Activated T-helper 1 cell treated with anti-CD3 and anti-CD28 coated beads, Interleukin-12 subunit alpha, Interleukin-12 subunit beta, Interleukin-2, Interleukin-4 antibody, amounts not matched to agents 30 ng/mL and 10 ng/mL and 1 ng/mL, durations not matched to agents 14 hours and 24 hours and 36 hours (primary cell): ENCODE data around the gene ITGB1. TPM values are rescaled to one million over a fixed set of nuclear protein-coding genes. Genes with fewer than 3 reads are reported as not detected.

ENCODE experiments used
- DNase-seq: peaks from one replicate; pipeline ENCODE4 v3.0.0; 2021; ENCODE audit warnings: low spot score
- H3K27ac Mint-ChIP-seq: one replicate; pipeline ENCODE4 v1.8.0; 2021; ENCODE audit warnings: mild to moderate bottlenecking, mixed read lengths
- H3K27me3 Mint-ChIP-seq: one replicate; pipeline ENCODE4 v1.8.0; 2022; ENCODE audit warnings: mild to moderate bottlenecking, moderate library complexity, mixed read lengths; ENCODE audit not compliant: insufficient read depth
- H3K36me3 Mint-ChIP-seq: one replicate; pipeline ENCODE4 v1.8.0; 2021; ENCODE audit warnings: low read depth, mixed read lengths
- H3K4me1 Mint-ChIP-seq: one replicate; pipeline ENCODE4 v1.8.0; 2021; ENCODE audit warnings: low read depth, mixed read lengths
- H3K4me3 Mint-ChIP-seq: one replicate; pipeline ENCODE4 v1.8.0; 2021; ENCODE audit warnings: mild to moderate bottlenecking, moderate library complexity, mixed read lengths
- H3K9me3 Mint-ChIP-seq: one replicate; pipeline ENCODE4 v1.8.0; 2021; ENCODE audit warnings: mixed read lengths
- intact Hi-C: fragments of 100-400 bp; cut with micrococcal nuclease; formaldehyde crosslinking; loops from one replicate; pipeline ENCODE4 v1.15.1; 2024
- total RNA-seq: library from RNA; stranded (reverse); gene quantifications from 2 replicates; pipeline ENCODE4 v1.2.3, GENCODE V29; 2022

Gene ITGB1
- total RNA-seq, 1 donor from 2014 or later: 51.4 TPM

- Mint-ChIP-seq H3K4me3 (no peak overlapping the region), H3K36me3 (no peaks in the 10 kb centered on the region), H3K27ac (no peak overlapping the region), H3K9me3 (no peaks in the 10 kb centered on the region), H3K27me3 (peaks cover 2% of the 10 kb centered on the region), H3K4me1 (peaks cover 22% of the 10 kb centered on the region)
- DNase-seq: no peak
- intact Hi-C loops: no loop called here
These were observed 18.3 kb upstream of the ITGB1 start for GRCh38 chr10:32976338-32976737.

GRCh38 chr10:32972929-32973328, 14.9 kb upstream of the ITGB1 start:
- H3K27me3 Mint-ChIP-seq: peaks cover 3% of the 10 kb centered on the region
- H3K27ac Mint-ChIP-seq: no peak overlapping the region
- intact Hi-C loops: no loop called here
- no peaks in the 10 kb centered on the region for H3K9me3 Mint-ChIP-seq
- no peak for DNase-seq
- H3K36me3 Mint-ChIP-seq: no peaks in the 10 kb centered on the region
- H3K4me1 Mint-ChIP-seq: peaks cover 9% of the 10 kb centered on the region
- H3K4me3 Mint-ChIP-seq: no peak overlapping the region

DNA sequence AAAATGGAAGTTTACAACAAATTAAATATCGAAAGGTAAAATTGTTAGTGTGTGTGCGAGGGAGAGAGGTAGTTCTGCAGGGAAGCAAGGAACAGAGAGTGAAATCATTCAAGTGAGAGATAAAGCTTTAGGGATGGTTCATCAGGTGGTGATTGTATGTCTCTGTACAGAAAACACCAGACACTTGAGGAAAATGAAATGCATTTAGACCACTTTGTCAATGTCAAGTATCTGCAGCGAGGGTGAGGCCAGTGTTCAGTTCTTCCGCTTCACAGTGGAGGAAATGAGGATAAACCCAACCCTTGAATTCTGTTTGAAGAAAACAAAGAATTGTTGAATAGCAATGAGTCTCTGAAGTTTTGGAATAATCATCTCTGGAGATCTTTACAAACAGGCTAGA, 14.4 kb upstream of the ITGB1 start:
- no peaks in the 10 kb centered on the region for H3K36me3 Mint-ChIP-seq
- DNase-seq: no peak
- no peak overlapping the region for H3K4me3 Mint-ChIP-seq
- no peaks in the 10 kb centered on the region for H3K9me3 Mint-ChIP-seq
- peaks cover 3% of the 10 kb centered on the region for H3K27me3 Mint-ChIP-seq
- H3K27ac Mint-ChIP-seq: no peak overlapping the region
- intact Hi-C loops: no loop called here
- H3K4me1 Mint-ChIP-seq: peaks cover 9% of the 10 kb centered on the region

GRCh38 chr10:32971536-32972091, 13.6 kb upstream of the ITGB1 start:
- Mint-ChIP-seq H3K9me3 (no peaks in the 10 kb centered on the region), H3K27me3 (peaks cover 7% of the 10 kb centered on the region), H3K4me3 (no peak overlapping the region), H3K27ac (no peak overlapping the region), H3K36me3 (no peaks in the 10 kb centered on the region), H3K4me1 (peaks cover 9% of the 10 kb centered on the region)
- intact Hi-C loops: no loop called here
- DNase-seq: no peak

GRCh38 chr10:32970910-32971309, 12.9 kb upstream of the ITGB1 start:
- Mint-ChIP-seq H3K4me1 (peaks cover 9% of the 10 kb centered on the region), H3K27me3 (peaks cover 9% of the 10 kb centered on the region), H3K9me3 (no peaks in the 10 kb centered on the region), H3K36me3 (no peaks in the 10 kb centered on the region), H3K27ac (no peak overlapping the region), H3K4me3 (no peak overlapping the region)
- intact Hi-C loops: no loop called here
- no peak for DNase-seq

GRCh38 chr10:32964270-32964669, 6.2 kb upstream of the ITGB1 start:
- no peak overlapping the region for H3K4me3 Mint-ChIP-seq
- no peaks in the 10 kb centered on the region for H3K36me3 Mint-ChIP-seq
- H3K27ac Mint-ChIP-seq: no peak overlapping the region
- H3K27me3 Mint-ChIP-seq: peaks cover 21% of the 10 kb centered on the region
- DNase-seq: no peak
- intact Hi-C loops: no loop called here
- H3K4me1 Mint-ChIP-seq: peaks cover 6% of the 10 kb centered on the region
- no peaks in the 10 kb centered on the region for H3K9me3 Mint-ChIP-seq

GRCh38 chr10:32963096-32963495, 5.1 kb upstream of the ITGB1 start:
- intact Hi-C loops: no loop called here
- Mint-ChIP-seq H3K9me3 (no peaks in the 10 kb centered on the region), H3K4me3 (no peak overlapping the region), H3K36me3 (no peaks in the 10 kb centered on the region), H3K27ac (no peak overlapping the region), H3K4me1 (peaks cover 15% of the 10 kb centered on the region), H3K27me3 (peaks cover 22% of the 10 kb centered on the region)
- no peak for DNase-seq

DNA sequence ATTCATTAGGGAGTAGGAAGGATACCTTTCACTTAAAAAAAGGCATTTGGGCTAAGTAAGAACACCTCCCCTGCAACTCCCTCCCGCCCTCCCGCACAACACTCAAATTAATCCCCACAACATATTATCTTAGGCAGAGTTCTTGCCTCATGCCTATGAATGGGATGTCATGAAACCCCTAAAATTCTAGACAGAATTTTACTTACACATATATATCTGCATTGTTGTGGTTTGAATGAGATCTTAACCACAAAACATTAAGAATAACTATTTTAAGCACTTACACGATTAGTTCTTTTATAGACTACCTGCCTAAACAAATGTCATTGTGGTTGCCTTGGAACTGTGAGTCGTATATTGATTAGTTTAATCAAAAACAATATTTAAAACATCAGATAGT, 4.5 kb upstream of the ITGB1 start:
- DNase-seq: no peak
- Mint-ChIP-seq H3K4me1 (peaks cover 15% of the 10 kb centered on the region), H3K4me3 (no peak overlapping the region), H3K9me3 (no peaks in the 10 kb centered on the region), H3K27ac (no peak overlapping the region), H3K27me3 (peaks cover 22% of the 10 kb centered on the region), H3K36me3 (no peaks in the 10 kb centered on the region)
- intact Hi-C loops: no loop called here

- Mint-ChIP-seq H3K27me3 (peaks cover 20% of the 10 kb centered on the region), H3K4me3 (no peak overlapping the region), H3K4me1 (peaks cover 15% of the 10 kb centered on the region), H3K27ac (no peak overlapping the region), H3K36me3 (no peaks in the 10 kb centered on the region), H3K9me3 (no peaks in the 10 kb centered on the region)
- DNase-seq: no peak
- intact Hi-C loops: no loop called here
These were observed 3.9 kb upstream of the ITGB1 start for GRCh38 chr10:32961895-32962369.

DNA sequence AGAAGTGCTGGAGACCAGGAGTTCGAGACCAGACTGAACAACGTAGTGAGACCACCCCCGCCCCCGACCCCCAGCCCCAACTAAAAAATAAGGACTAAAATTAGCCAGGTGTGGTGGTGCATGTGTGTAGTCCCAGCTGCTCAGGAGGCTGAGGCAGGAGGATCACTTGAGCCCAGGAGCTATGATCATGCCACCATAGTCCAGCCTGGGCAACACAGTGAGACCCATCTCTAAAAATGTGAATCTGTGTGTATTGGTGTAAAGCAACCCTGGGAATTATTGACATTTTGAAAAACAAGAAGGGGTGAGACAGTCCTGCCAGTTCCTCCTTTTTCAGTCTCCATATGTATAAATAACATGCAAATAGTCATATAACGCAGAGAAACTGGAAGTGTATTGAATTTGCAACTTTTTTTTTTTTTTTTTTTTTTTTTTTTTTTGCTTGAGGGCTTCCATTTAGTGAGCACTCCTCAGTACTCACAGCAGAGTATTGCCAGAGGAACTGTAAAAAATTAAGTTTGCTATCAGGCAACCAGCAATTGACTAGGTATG, 3.4 kb upstream of the ITGB1 start:
- Mint-ChIP-seq H3K4me3 (no peak overlapping the region), H3K4me1 (peaks cover 15% of the 10 kb centered on the region), H3K27ac (no peak overlapping the region), H3K9me3 (no peaks in the 10 kb centered on the region), H3K36me3 (no peaks in the 10 kb centered on the region), H3K27me3 (peaks cover 16% of the 10 kb centered on the region)
- no peak for DNase-seq
- intact Hi-C loops: no loop called here

DNA sequence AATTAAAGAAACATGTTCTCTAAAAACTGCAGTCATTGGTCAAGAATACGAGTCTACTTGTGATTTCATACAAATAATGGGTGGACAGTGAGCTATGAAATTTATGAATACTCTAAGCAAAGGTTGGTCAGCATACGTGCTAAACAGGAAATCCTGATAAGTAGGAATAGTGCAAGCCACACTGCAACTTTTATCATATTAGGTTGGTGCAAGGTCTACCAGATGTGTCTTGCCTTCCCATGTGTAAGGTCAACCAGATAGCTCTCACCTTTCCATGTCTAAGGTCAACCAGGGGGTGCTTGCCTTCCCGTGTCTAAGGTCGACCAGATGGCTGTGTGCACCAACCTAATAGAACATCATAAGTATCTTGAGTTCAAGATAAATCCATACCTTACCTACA, 2.0 kb upstream of the ITGB1 start:
- H3K9me3 Mint-ChIP-seq: no peaks in the 10 kb centered on the region
- no peaks in the 10 kb centered on the region for H3K36me3 Mint-ChIP-seq
- intact Hi-C loops: no loop called here
- peak overlapping the region; percentile 45 for H3K4me3 Mint-ChIP-seq
- H3K27me3 Mint-ChIP-seq: peaks cover 16% of the 10 kb centered on the region
- H3K27ac Mint-ChIP-seq: no peak overlapping the region
- peaks cover 21% of the 10 kb centered on the region for H3K4me1 Mint-ChIP-seq
- DNase-seq: no peak

- intact Hi-C loops: loop anchor here (1.0 to 5.0 kb wide), 8 partner anchors 21 to 1163 kb away; partner anchors contain the start of gene CCDC7
- Mint-ChIP-seq H3K9me3 (no peaks in the 10 kb centered on the region), H3K4me3 (peak overlapping the region; percentile 86), H3K36me3 (no peaks in the 10 kb centered on the region), H3K4me1 (peaks cover 28% of the 10 kb centered on the region), H3K27me3 (peaks cover 14% of the 10 kb centered on the region), H3K27ac (peak overlapping the region; percentile 93)
- DNase-seq: no peak
These were observed 1.2 kb upstream of the ITGB1 start for GRCh38 chr10:32959006-32959920.
